GM21528 (cell line): ENCODE results near the gene OSBP2.
A peak's percentile ranks its signal among the peaks of the same experiment; 100 is the strongest.

Experiments
- ATAC-seq: cut with Tn5 transposase; IDR thresholded peaks from one replicate; pipeline ENCODE4 v1.9.1; 2021; ENCODE audit warnings: mild to moderate bottlenecking, moderate library complexity; ENCODE audit not compliant: unreplicated experiment, low FRiP score

The OSBP2 gene

GRCh38 chr22:30694640-30695350 lies at the start of gene OSBP2:
TSS of gene OSBP2 (plus strand) at chr22:30694874. CDS start at chr22:30694910, 36 bp downstream.
- ATAC-seq: no peak

- ATAC-seq: no peak
Observed at GRCh38 chr22:30646518-30647160, 48.0 kb upstream of the OSBP2 start.

GRCh38 chr22:30647536-30647935 lies 47.1 kb upstream of the OSBP2 start:
- ATAC-seq: no peak

- no peak for ATAC-seq
Observed at GRCh38 chr22:30648825-30649224, 45.8 kb upstream of the OSBP2 start.

- no peak for ATAC-seq
Observed at GRCh38 chr22:30649430-30650007, 45.2 kb upstream of the OSBP2 start.

GRCh38 chr22:30650508-30651116 lies 44.1 kb upstream of the OSBP2 start:
- no peak for ATAC-seq

- no peak for ATAC-seq
Observed at GRCh38 chr22:30652852-30653251, 41.8 kb upstream of the OSBP2 start.

- no peak for ATAC-seq
Observed at GRCh38 chr22:30654361-30654760, 40.3 kb upstream of the OSBP2 start.

GRCh38 chr22:30655532-30655931 lies 39.1 kb upstream of the OSBP2 start:
- no peak for ATAC-seq

GRCh38 chr22:30662040-30662439 lies 32.6 kb upstream of the OSBP2 start:
- no peak for ATAC-seq

GRCh38 chr22:30664798-30665197 lies 29.9 kb upstream of the OSBP2 start:
- no peak for ATAC-seq

- ATAC-seq: no peak
Observed at GRCh38 chr22:30665266-30665665, 29.4 kb upstream of the OSBP2 start.

GRCh38 chr22:30665786-30666185 lies 28.9 kb upstream of the OSBP2 start:
- no peak for ATAC-seq

GRCh38 chr22:30667107-30667493 lies 27.6 kb upstream of the OSBP2 start:
- peak; percentile 10 for ATAC-seq

GRCh38 chr22:30667494-30668385 lies 26.9 kb upstream of the OSBP2 start, which contains the start of gene DUSP18:
TSS of gene DUSP18 (minus strand) at chr22:30667875. CDS start at chr22:30664003, 3,872 bp downstream.
- peak; percentile 82 for ATAC-seq

- no peak for ATAC-seq
Observed at GRCh38 chr22:30668386-30668710, 26.3 kb upstream of the OSBP2 start.

- no peak for ATAC-seq
Observed at GRCh38 chr22:30671071-30671470, 23.6 kb upstream of the OSBP2 start.

- no peak for ATAC-seq
Observed at GRCh38 chr22:30673136-30673535, 21.5 kb upstream of the OSBP2 start.

- ATAC-seq: no peak
Observed at GRCh38 chr22:30674482-30674881, 20.2 kb upstream of the OSBP2 start.

- no peak for ATAC-seq
Observed at GRCh38 chr22:30675436-30675835, 19.2 kb upstream of the OSBP2 start.
